NCI-H1105 (cell line): Measurements from ENCODE around the gene MRNIP.

ENCODE experiments used
- DNase-seq: peaks from one replicate; lab custom pipeline; 2025; lab: John Stamatoyannopoulos, UW

Gene MRNIP

GRCh38 chr5:179803651-179804554 lies 54.7 kb downstream of the MRNIP start:
- DNase-seq = no peak

- peak; percentile 79 for DNase-seq
Observed at GRCh38 chr5:179802950-179803562, 55.6 kb downstream of the MRNIP start.

GRCh38 chr5:179802207-179802883 lies 56.3 kb downstream of the MRNIP start:
- DNase-seq = no peak

GRCh38 chr5:179801304-179802206 lies 57.1 kb downstream of the MRNIP start:
- DNase-seq = no peak

- DNase-seq = no peak
Observed at GRCh38 chr5:179800696-179801201, 57.9 kb downstream of the MRNIP start.

- no peak for DNase-seq
Observed at GRCh38 chr5:179800071-179800695, 58.4 kb downstream of the MRNIP start.

- DNase-seq = no peak
Observed at GRCh38 chr5:179799644-179799973, 59.0 kb downstream of the MRNIP start.

GRCh38 chr5:179798771-179799643 lies 59.6 kb downstream of the MRNIP start:
- no peak for DNase-seq

- no peak for DNase-seq
Observed at GRCh38 chr5:179798144-179798770, 60.4 kb downstream of the MRNIP start.

- DNase-seq = no peak
Observed at GRCh38 chr5:179797741-179798140, 60.9 kb downstream of the MRNIP start.

- DNase-seq = no peak
Observed at GRCh38 chr5:179796877-179797608, 61.6 kb downstream of the MRNIP start.

GRCh38 chr5:179795863-179796833 lies 62.5 kb downstream of the MRNIP start:
- DNase-seq = peak; percentile 64

GRCh38 chr5:179795049-179795862 lies 63.4 kb downstream of the MRNIP start:
- peak; percentile 53 for DNase-seq

- no peak for DNase-seq
Observed at GRCh38 chr5:179794575-179794974, 64.0 kb downstream of the MRNIP start.

- DNase-seq = no peak
Observed at GRCh38 chr5:179794171-179794570, 64.4 kb downstream of the MRNIP start.

GRCh38 chr5:179793468-179794139 lies 65.0 kb downstream of the MRNIP start, which contains the start of gene LTC4S:
Gene LTC4S (plus strand): TSS chr5:179793986. CDS start chr5:179794081, 95 bp downstream.
- DNase-seq = no peak
